ENCODE measurements around the gene CACNA1C.

Gene CACNA1C

GRCh38 chr12:2190896-2191533 is 138.2 kb downstream of the CACNA1C start:
- in situ Hi-C loops (cut with MboI; ENCODE audit: low sequenced_read_pairs) = no loop called here

DNA sequence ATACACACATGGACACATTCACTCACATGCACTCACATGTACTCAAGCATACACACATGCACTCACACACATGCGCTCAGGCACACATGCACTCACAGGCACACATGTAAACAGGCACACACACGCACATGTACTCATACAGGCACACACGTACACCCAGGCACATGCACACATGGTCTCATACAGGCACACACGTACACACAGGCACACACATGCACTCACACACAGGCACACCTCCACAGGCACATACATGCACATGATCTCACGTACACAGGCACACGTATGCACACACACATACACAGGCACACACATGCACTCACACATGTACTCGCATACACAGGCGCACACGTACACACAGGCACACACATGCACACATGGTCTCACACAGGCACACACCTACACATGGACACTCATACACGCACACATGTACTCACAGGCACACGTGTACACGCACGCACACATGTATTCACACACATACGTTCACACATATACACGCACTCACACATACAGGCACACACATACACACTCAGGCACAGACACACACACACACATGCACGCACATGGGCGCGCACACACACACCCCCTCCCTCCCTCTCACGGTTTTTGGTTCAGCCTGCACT is 138.9 kb downstream of the CACNA1C start:
- in situ Hi-C loops (cut with MboI; ENCODE audit: low sequenced_read_pairs) = no loop called here

- in situ Hi-C loops (cut with MboI; ENCODE audit: low sequenced_read_pairs) = no loop called here
Observed at GRCh38 chr12:2192231-2192630, 139.4 kb downstream of the CACNA1C start.

DNA sequence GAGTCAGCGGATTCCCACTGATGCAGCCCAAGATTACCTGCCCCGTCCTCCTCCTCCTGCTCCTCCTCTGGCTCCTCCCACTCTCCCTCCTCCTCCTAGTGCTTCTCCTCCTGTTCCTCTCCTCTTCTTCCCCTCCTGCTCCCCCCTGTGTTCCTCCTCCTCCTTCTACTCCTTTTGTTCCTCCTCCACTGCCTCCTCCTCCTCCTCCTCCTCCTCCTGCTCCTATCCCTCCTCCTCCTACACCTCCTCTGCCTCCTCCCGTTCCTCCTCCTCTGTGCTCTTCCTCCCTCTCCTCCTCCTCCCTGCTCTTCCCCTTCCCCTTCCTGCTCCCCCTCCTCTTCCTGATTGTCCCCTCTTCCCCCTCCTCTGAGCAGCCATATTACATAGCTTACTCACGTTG is 141.3 kb downstream of the CACNA1C start:
- in situ Hi-C loops (cut with MboI; ENCODE audit: low sequenced_read_pairs) = no loop called here

DNA sequence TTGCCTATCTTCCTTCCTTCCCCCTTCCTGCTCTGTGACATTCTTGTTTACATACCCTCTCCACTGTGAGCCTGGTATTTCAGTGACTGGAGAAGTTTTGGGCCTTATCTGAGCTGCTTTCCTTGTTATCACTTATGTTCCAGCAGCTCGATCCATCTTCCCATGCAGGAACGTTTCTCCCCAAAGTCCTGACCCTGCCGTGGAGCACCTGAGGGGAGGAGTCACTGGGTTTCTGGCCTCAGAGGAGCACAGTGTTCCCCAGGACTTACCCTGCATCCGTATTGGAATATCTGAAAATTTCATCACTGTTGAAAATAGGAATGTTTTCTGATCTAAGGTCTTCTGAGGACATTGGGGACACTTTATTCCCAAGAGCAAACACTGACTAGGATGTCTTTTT is 141.8 kb downstream of the CACNA1C start:
- in situ Hi-C loops (cut with MboI; ENCODE audit: low sequenced_read_pairs) = no loop called here

GRCh38 chr12:2195085-2195484 is 142.3 kb downstream of the CACNA1C start:
- in situ Hi-C loops (cut with MboI; ENCODE audit: low sequenced_read_pairs) = no loop called here

GRCh38 chr12:2198005-2198501 is 145.3 kb downstream of the CACNA1C start:
- in situ Hi-C loops (cut with MboI; ENCODE audit: low sequenced_read_pairs) = no loop called here

GRCh38 chr12:2198542-2198941 is 145.8 kb downstream of the CACNA1C start:
- in situ Hi-C loops (cut with MboI; ENCODE audit: low sequenced_read_pairs) = no loop called here

DNA sequence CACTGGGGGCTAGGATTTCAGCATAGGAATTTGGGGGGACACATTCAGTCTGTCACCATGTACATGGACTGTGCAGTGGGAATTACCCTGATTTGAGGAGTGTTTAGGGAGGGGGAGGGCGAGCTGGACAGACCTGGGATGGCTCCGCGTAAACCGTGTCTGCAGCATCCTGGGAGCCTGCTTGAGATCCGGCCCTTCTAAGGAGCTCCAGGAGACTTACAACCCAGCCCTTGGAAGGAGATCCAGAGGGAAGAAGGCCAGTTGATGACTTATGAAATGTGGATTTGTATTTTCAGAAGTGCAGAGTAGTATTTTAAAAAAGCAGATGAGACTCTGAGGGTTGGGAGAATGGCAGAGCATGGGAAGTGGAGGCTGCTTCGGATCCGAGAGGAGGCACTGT is 153.2 kb downstream of the CACNA1C start:
- in situ Hi-C loops (cut with MboI; ENCODE audit: low sequenced_read_pairs) = no loop called here

DNA sequence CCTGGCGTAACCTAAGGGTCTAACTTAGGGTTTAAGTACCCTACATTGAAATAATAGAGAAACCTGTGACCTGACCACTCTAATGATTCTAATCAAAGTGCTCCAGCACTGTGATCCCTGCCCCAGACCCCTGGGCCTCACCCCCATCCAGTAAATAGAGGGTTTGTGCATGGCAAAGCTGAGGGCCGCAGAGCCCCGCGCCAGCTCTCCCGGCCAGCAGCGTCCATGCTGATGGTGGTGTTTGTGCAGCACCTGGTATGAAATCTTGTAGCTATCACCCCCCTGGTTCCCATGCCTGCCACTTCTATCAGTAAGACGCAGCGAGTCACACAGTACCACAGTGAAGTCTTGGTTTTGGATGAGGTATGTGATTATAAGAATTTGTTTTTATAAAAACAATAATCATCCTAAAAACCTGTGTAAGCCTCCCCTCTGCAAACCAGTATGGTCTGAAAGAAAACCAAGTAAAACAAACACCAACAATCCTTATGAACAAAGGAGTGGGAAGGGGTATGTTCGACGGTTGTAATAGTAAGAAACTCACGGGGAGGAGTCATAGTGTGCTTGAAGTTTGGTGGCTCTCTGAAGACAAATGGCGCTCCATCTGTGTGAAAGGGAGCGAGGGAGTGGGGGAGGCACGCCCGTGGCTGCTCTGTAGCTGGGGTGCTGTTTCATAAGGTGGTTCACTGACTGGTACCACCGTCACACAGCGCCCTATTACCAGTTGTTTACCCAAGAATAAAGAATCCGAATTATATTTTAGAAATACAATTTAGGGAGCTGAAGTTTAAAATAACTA is 156.2 kb downstream of the CACNA1C start:
- in situ Hi-C loops (cut with MboI; ENCODE audit: low sequenced_read_pairs) = no loop called here

GRCh38 chr12:2211119-2211518 is 158.3 kb downstream of the CACNA1C start:
- in situ Hi-C loops (cut with MboI; ENCODE audit: low sequenced_read_pairs) = no loop called here

DNA sequence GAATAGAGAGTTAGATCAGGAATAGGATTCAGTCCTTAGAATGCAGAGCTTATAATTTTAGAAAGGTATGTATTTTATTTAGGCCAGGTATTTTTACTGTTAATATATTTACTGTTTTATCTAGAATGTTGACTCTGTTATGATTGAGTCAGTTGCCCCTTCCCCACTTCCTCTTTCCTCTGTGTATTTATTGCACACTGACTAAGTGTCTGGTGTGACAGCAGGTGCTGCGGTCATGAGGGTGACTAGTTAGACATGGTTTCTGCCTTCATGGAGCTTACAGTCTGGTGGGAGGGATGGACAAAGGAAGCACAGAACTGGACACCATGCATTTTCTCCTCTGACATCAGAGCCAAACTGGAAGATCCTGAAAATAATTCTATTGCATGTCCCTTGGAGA is 159.8 kb downstream of the CACNA1C start:
- in situ Hi-C loops (cut with MboI; ENCODE audit: low sequenced_read_pairs) = no loop called here

- in situ Hi-C loops (cut with MboI; ENCODE audit: low sequenced_read_pairs) = no loop called here
Observed at GRCh38 chr12:2212971-2213869, 160.4 kb downstream of the CACNA1C start.

DNA sequence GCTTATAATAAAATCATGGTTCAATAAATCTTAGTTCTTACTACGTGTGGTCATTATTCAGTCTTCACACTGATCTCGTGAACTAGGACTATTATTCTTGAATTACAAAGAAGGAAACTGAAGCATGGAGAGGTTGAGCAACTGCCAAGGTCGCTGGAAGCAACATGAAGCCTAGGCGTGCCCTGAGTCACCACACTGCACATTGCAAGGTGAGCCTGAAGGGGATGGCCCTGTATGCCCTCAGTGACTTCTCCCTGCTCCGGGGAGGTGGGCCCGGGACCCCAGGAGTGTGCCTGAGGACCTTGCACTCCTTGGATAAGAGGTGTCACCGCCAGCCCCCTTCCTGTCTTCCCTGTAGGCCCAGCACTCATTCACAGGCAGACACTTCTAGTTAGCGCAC is 161.6 kb downstream of the CACNA1C start:
- in situ Hi-C loops (cut with MboI; ENCODE audit: low sequenced_read_pairs) = no loop called here

DNA sequence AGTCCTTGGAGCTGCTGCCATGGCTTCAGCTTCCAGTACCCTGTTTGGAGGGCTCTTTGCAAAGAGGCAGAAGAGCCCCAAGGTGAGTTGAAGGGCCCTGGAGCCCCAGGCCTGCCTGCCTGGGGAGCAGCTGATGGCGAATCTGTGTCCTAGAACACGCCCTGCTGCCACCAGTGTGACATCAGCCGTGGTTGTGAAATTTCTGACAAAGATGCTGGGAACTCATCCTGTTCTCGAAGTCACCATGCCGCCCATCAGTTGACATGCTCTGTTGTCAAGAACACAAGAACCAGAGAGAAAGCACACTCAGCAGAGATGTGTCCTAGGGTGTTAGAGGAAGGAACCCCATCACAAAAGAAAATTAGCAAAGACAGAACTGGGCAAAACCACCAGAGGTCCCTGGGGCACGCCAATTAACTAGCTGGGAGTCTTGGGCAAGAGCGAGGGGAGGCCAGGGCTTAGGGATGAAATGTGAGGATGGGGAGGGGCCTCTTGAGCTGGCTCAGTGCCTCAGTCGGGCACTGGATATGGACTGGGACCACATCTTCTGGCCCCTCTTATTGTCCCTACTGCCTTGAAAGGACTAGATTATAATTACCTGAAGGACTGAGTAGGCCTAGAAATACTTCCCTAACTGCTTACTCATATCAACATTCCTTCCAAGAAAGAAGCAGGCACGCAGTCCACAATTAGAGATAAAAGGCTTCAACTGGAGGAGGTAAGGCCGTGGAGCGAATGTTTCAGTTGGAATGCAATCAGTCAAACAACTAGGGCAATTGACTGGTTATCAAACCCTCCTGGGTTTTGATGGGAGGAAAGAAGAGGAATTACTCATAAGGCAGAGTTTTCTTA is 163.1 kb downstream of the CACNA1C start:
- in situ Hi-C loops (cut with MboI; ENCODE audit: low sequenced_read_pairs) = no loop called here

DNA sequence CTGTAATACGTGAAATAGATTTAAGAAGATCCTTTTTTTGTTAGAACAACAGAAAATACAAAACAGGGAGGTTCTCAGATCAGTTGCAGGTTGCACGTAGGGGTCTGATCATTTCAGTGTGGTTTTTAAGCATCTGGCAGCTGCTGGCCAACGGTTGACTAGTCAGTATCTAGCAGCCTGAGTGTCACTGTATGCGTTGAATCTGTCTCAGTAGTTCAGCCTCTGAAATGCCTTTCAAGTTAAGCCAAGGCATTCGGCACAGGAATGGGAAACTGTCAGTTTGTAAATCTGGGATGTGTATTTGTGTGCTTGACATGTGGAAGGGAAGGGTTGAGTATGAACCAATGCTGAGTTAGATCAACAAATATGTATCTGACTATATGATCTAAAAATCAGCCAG is 165.9 kb downstream of the CACNA1C start:
- in situ Hi-C loops (cut with MboI; ENCODE audit: low sequenced_read_pairs) = no loop called here

DNA sequence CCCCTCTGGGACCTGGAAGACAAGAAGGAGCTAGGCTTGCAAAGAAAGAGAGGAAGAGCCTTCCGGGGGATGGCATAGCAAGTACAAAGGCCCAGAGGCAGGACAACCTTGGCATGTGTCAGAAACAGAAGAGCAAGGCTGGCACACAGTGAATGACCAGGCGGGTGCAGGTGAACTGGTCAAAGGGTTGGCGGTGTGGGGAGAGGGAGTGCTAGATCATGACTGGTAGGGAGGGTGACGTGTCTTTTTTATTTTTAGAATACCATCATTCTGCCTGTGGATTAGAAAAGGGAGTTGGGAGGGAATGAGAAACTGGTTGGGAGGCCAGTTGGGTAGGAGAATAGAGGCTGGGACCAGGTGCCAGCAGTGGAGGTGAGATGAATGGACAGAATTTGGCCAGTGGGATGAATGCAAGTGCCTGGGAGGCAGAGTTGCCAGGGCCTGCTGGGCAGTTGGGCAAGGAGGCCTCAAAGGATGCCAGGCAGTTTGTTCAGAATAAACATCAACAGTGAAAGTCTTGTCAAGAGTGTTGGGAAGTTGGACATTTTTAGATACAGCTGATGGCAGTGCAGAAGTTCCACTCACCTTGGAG is 168.3 kb downstream of the CACNA1C start:
- in situ Hi-C loops (cut with MboI; ENCODE audit: low sequenced_read_pairs) = no loop called here

GRCh38 chr12:2222691-2223090 is 169.9 kb downstream of the CACNA1C start:
- in situ Hi-C loops (cut with MboI; ENCODE audit: low sequenced_read_pairs) = no loop called here

DNA sequence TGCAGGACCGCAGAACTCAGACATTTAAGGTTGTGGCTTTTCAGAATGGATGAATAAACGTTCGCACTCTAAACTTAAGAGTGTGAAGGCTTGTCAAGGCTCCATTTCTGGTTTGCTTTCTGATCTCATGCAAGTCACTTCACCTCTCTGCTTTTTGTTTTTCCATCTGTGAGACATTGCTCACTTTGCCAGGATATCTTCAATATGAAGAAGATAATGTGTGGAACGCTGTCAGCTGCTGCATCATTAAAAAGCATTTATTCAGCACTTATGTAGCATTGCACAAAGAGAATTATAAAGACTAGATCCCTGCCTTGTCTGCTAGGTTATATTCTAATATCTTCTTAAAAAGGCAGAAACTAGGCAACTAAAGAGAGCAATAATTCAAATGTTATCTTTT is 172.2 kb downstream of the CACNA1C start:
- in situ Hi-C loops (cut with MboI; ENCODE audit: low sequenced_read_pairs) = no loop called here

- in situ Hi-C loops (cut with MboI; ENCODE audit: low sequenced_read_pairs) = no loop called here
Observed at GRCh38 chr12:2225696-2226095, 172.9 kb downstream of the CACNA1C start.

Measured in HL-60/S4 treated with phorbol 12-myristate 13-acetate at 8.2 ng/mL for 4 days and 3 days (cell line).